Vagina (tissue), 2 donors: ENCODE measurements around the gene ARTN.
A peak's percentile ranks its signal among the peaks of the same experiment; 100 is the strongest.

Source experiments
- CTCF ChIP-seq, 3 experiments: fragments of 450-650 bp in 2 of 3; fragments of 200-600 bp in 1 of 3; sonication (generic) in 1 of 3; IDR thresholded peaks; one replicate each; pipeline ENCODE4 v1.5.1; 2017 to 2019; ENCODE audit warnings: antibody characterized with exemption in 3 of 3, mild to moderate bottlenecking in 2 of 3, moderate library complexity in 2 of 3
- POLR2A ChIP-seq, 2 donors: fragments of 450-650 bp; IDR thresholded peaks; one replicate each; pipeline ENCODE4 v1.6.1; 2017; ENCODE audit warnings: antibody characterized with exemption in 2 of 2, mild to moderate bottlenecking in 2 of 2, moderate library complexity in 2 of 2
- POLR2AphosphoS5 ChIP-seq, 2 donors: sonication (generic); formaldehyde crosslinking; IDR thresholded peaks; one replicate each; pipeline ENCODE4 v1.9.0; 2017; ENCODE audit warnings: antibody characterized with exemption in 2 of 2, mild to moderate bottlenecking in 2 of 2, low read depth in 1 of 2; ENCODE audit not compliant: insufficient read depth in 1 of 2

- TF ChIP-seq POLR2A (IDR thresholded peaks at IDR 0.05) (peak in 1 of 2 donors; percentile 85), CTCF (IDR thresholded peaks at IDR 0.05) (peak; percentile 22 to 45 (median 26)), POLR2AphosphoS5 (IDR thresholded peaks at IDR 0.05; ENCODE audit: insufficient read depth in 1 of 2, low read depth in 1 of 2) (peak; percentile 95 to 96)
These were observed 41.0 kb downstream of the ARTN start, which contains the start of gene ATP6V0B for GRCh38 chr1:43974443-43975248.
